B cell (primary cell): ENCODE data around the gene FRYL. TPM values are rescaled to one million over a fixed set of nuclear protein-coding genes. Genes with fewer than 3 reads are reported as not detected.

ENCODE experiments used
- ATAC-seq: fragments of 200-7000 bp; cut with Tn5 transposase; one replicate; pipeline ENCODE4 v1.10.0; 2021; ENCODE audit warnings: low read depth, mild to moderate bottlenecking, moderate number of reproducible peaks, moderate library complexity
- CTCF ChIA-PET: fragments of 350-600 bp; sonication (Branson Sonifier 250); formaldehyde crosslinking; loops from one replicate; lab custom pipeline; 2021; ENCODE audit warnings: antibody characterized with exemption, inconsistent platforms; lab: Charles Lee
- POLR2A ChIA-PET: fragments of 350-600 bp; sonication (Branson Sonifier 250); formaldehyde crosslinking; loops from one replicate; lab custom pipeline; 2021; ENCODE audit warnings: antibody characterized with exemption; lab: Charles Lee
- DNase-seq: peaks from one replicate; pipeline ENCODE4 v3.0.0; 2013
- H2AFZ ChIP-seq: 2 replicates; pipeline ENCODE4 v1.6.1; 2012; ENCODE audit warnings: mild to moderate bottlenecking, low read depth, low read length; ENCODE audit not compliant: insufficient read depth, poor library complexity, severe bottlenecking
- H3K27ac ChIP-seq, 2 donors: 1 replicate in 1 of 2; 2 replicates in 1 of 2; pipeline ENCODE4 v1.5.1; 2012 to 2013; ENCODE audit warnings: low read length in 2 of 2, mild to moderate bottlenecking in 2 of 2, moderate library complexity in 1 of 2
- H3K27me3 ChIP-seq, 4 experiments: fragments of 200-600 bp in 1 of 4; sonication (generic) in 1 of 4; replicated peaks in 1 of 4; 1 replicate in 2 of 4; 2 replicates in 2 of 4; pipeline versions ENCODE4 v1.6.1 to v1.7.0; 2013 to 2016; ENCODE audit warnings: low read length in 3 of 4, mild to moderate bottlenecking in 2 of 4, mixed read lengths in 1 of 4, moderate library complexity in 1 of 4; ENCODE audit not compliant: insufficient read depth in 4 of 4, control insufficient read depth in 3 of 4; ENCODE audit errors: control extremely low read depth in 1 of 4
- H3K36me3 ChIP-seq, 2 experiments: replicated peaks in 1 of 2; 1 replicate in 1 of 2; 2 replicates in 1 of 2; pipeline versions ENCODE4 v1.6.1 to v1.7.1; 2013; ENCODE audit warnings: low read length in 1 of 2; ENCODE audit not compliant: insufficient read depth in 2 of 2, control insufficient read depth in 1 of 2; ENCODE audit errors: control extremely low read depth in 1 of 2, extremely low read depth in 1 of 2
- H3K4me1 ChIP-seq, 2 donors: fragments of 200-600 bp in 1 of 2; sonication (generic) in 1 of 2; 1 replicate in 1 of 2; 2 replicates in 1 of 2; pipeline versions ENCODE4 v1.5.1 to v1.6.1; 2013 to 2017; ENCODE audit warnings: low read length in 2 of 2; ENCODE audit not compliant: control insufficient read depth in 2 of 2, insufficient read depth in 2 of 2
- H3K4me2 ChIP-seq: replicated peaks from 2 replicates; pipeline ENCODE3; 2012; ENCODE audit warnings: mild to moderate bottlenecking, low read depth, low read length; ENCODE audit not compliant: poor library complexity, severe bottlenecking
- H3K4me3 ChIP-seq, 5 experiments: fragments of 200-600 bp in 1 of 5; sonication (generic) in 1 of 5; 1 replicate in 3 of 5; 2 replicates in 2 of 5; pipeline versions ENCODE4 v1.5.1 to v1.7.0; 2011 to 2016; ENCODE audit warnings: low read length in 4 of 5, mild to moderate bottlenecking in 4 of 5, low read depth in 2 of 5, control low read depth in 1 of 5, moderate library complexity in 1 of 5; ENCODE audit not compliant: insufficient read depth in 1 of 5; ENCODE audit errors: control extremely low read depth in 1 of 5, extremely low read depth in 1 of 5
- H3K79me2 ChIP-seq: fragments of 200-600 bp; sonication (generic); one replicate; pipeline ENCODE4 v1.6.0; 2016; ENCODE audit warnings: low read length; ENCODE audit not compliant: control insufficient read depth, insufficient read depth
- H3K9ac ChIP-seq: fragments of 200-600 bp; sonication (generic); 2 replicates; pipeline ENCODE4 v1.6.1; 2017; ENCODE audit warnings: mild to moderate bottlenecking, low read length, moderate library complexity
- H3K9me3 ChIP-seq, 3 donors: one replicate each; pipeline versions ENCODE4 v1.6.1 to v1.7.1; 2013; ENCODE audit warnings: low read length in 2 of 3; ENCODE audit not compliant: control insufficient read depth in 2 of 3, insufficient read depth in 1 of 3; ENCODE audit errors: control extremely low read depth in 1 of 3
- H4K20me1 ChIP-seq: 2 replicates; pipeline ENCODE4 v1.6.0; 2012; ENCODE audit warnings: mild to moderate bottlenecking, low read length; ENCODE audit not compliant: insufficient read depth, control insufficient read depth, poor library complexity, severe bottlenecking
- H3K27ac Mint-ChIP-seq: one replicate; pipeline ENCODE4 v1.8.0; 2021; ENCODE audit warnings: mixed read lengths
- H3K27me3 Mint-ChIP-seq: one replicate; pipeline ENCODE4 v1.8.0; 2021; ENCODE audit warnings: mixed read lengths
- H3K4me1 Mint-ChIP-seq: one replicate; pipeline ENCODE4 v1.8.0; 2021; ENCODE audit warnings: mixed read lengths
- H3K4me3 Mint-ChIP-seq: one replicate; pipeline ENCODE4 v1.8.0; 2021; ENCODE audit warnings: mixed read lengths
- H3K9me3 Mint-ChIP-seq: one replicate; pipeline ENCODE4 v1.8.0; 2022; ENCODE audit warnings: mixed read lengths; ENCODE audit not compliant: insufficient read depth
- EZH2 ChIP-seq: IDR thresholded peaks from 2 replicates; pipeline ENCODE4 v1.6.1; 2012; ENCODE audit warnings: borderline replicate concordance, low read depth, mild to moderate bottlenecking, moderate library complexity, low read length; ENCODE audit not compliant: insufficient read depth, poor library complexity, severe bottlenecking
- WGBS: methylation state at CpG from one replicate; pipeline ENCODE4 v1.1.5; 2013; ENCODE audit warnings: missing lambda C conversion rate; ENCODE audit not compliant: insufficient coverage; 5-methylcytosine and 5-hydroxymethylcytosine counted together
- intact Hi-C: fragments of 100-400 bp; cut with micrococcal nuclease; formaldehyde crosslinking; loops from one replicate; pipeline ENCODE4 v1.10.0; 2022
- polyA plus RNA-seq: library from polyadenylated mRNA; depleted of rRNA; stranded (reverse); fragments of >200 nt; gene quantifications from 2 replicates; pipeline ENCODE4 v1.2.3, GENCODE V29; 2012
- total RNA-seq, 2 donors: library from RNA; stranded (reverse); fragments of 120-200 nt in 1 of 2; gene quantifications; 1 replicate in 1 of 2; 2 replicates in 1 of 2; pipeline versions ENCODE4 v1.2.3 to v1.2.4, GENCODE V29; 2013 to 2022
- TF ChIP-seq, protein P1 (sequence below): fragments of 200-600 bp; IDR thresholded peaks from one replicate; pipeline ENCODE4 v1.8.0; 2022; ENCODE audit warnings: antibody characterized with exemption, mild to moderate bottlenecking

The FRYL gene
- total and polyA plus RNA-seq, 2 donors (not counting 1 experiment from before 2014, with no cell fraction given), result 15.5 to 138 TPM

DNA sequence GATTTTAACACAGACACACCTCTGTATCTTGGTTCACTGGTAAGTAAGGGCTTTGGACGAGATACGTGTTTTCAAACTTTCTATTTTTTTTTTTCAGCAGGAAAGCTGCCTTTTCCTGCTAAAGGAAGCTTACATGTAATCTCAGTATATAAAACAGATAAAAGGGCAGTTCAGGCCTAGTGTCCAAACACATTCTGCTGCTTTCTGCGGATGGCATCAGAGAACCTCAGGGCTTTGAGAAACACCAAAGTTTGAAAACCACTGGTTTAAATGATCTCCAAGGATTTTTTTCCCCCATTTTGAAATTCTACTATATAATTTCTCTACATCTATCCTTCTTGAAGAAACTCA, 214.1 kb downstream of the FRYL start:
- H4K20me1 ChIP-seq, result no peaks in the 10 kb centered on the region
- WGBS, result 50% methylated on average over 1 of the region's 3 CpGs
- POLR2A ChIA-PET, result no interaction called here
- intact Hi-C loops, result no loop called here
- Mint-ChIP-seq H3K9me3 (no peaks in the 10 kb centered on the region), H3K27me3 (no peaks in the 10 kb centered on the region), H3K4me3 (peak overlapping the region; percentile 56), H3K4me1 (peaks cover 20% of the 10 kb centered on the region), H3K27ac (peak overlapping the region; percentile 62)
- peaks cover 5 to 6% of the 10 kb centered on the region in 2 donors for H3K4me1 ChIP-seq
- H3K27me3 ChIP-seq, result no peaks in the 10 kb centered on the region
- no peak overlapping the region for H3K9ac ChIP-seq
- H3K36me3 ChIP-seq, result peaks cover 10 to 62% of the 10 kb centered on the region in 2 experiments
- DNase-seq (no peak), ATAC-seq (no peak)
- no peaks in the 10 kb centered on the region for H3K79me2 ChIP-seq
- H3K9me3 ChIP-seq, result no peaks in the 10 kb centered on the region
- H2AFZ ChIP-seq, result no peak overlapping the region
- TF ChIP-seq, protein P1, sequence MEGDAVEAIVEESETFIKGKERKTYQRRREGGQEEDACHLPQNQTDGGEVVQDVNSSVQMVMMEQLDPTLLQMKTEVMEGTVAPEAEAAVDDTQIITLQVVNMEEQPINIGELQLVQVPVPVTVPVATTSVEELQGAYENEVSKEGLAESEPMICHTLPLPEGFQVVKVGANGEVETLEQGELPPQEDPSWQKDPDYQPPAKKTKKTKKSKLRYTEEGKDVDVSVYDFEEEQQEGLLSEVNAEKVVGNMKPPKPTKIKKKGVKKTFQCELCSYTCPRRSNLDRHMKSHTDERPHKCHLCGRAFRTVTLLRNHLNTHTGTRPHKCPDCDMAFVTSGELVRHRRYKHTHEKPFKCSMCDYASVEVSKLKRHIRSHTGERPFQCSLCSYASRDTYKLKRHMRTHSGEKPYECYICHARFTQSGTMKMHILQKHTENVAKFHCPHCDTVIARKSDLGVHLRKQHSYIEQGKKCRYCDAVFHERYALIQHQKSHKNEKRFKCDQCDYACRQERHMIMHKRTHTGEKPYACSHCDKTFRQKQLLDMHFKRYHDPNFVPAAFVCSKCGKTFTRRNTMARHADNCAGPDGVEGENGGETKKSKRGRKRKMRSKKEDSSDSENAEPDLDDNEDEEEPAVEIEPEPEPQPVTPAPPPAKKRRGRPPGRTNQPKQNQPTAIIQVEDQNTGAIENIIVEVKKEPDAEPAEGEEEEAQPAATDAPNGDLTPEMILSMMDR, result no peak
- no peak for TF ChIP-seq EZH2
- peak overlapping the region in 1 of 5 experiments; percentile 11 for H3K4me3 ChIP-seq
- no peak overlapping the region for H3K27ac ChIP-seq
- CTCF ChIA-PET, result interaction anchor here (0.6 to 1.0 kb wide), 2 partner anchors 12 to 339 kb away, joined by 4 to 5 read pairs; no protein-coding TSS in a partner anchor
- H3K4me2 ChIP-seq, result peak overlapping the region; percentile 20

DNA sequence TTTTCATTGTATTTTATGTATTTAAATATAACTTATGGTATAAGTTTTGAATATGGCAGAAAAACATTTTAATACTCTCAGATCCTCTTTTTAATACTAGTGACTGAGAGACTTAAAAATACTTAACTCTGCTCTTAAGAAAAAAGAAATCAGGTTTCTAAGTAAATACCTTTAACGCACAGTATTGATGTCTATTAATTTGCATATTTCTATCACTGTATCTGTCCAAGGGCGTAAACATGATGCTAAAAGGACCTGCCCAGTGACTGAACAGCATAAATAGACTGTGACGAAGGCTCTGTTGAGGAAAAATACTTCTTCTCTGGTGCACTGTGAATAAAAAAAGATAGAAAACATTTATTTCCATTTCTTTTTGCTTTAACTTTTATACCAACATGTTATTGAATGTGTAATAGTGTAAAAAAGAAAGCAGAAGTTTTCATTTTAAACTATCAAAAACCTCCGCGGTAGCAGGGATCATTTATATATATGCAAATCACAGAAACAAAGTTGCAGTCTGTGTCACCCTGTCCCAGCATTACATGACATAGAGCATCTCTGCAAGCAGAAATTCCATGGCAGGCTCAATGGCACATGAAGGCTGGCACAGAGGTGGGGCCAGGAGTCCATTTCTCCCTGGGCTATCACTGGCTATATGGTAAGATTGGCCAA, 214.6 kb downstream of the FRYL start:
- no peak overlapping the region for H2AFZ ChIP-seq
- H3K79me2 ChIP-seq, result no peaks in the 10 kb centered on the region
- POLR2A ChIA-PET, result no interaction called here
- H3K4me2 ChIP-seq, result peak overlapping the region; percentile 20
- H3K9me3 ChIP-seq, result no peaks in the 10 kb centered on the region
- intact Hi-C loops, result no loop called here
- Mint-ChIP-seq H3K27me3 (no peaks in the 10 kb centered on the region), H3K9me3 (no peaks in the 10 kb centered on the region), H3K4me3 (peak overlapping the region; percentile 56), H3K27ac (peak overlapping the region; percentile 62), H3K4me1 (peaks cover 20% of the 10 kb centered on the region)
- CTCF ChIA-PET, result interaction anchor here (0.6 to 1.0 kb wide), 2 partner anchors 12 to 339 kb away, joined by 4 to 5 read pairs; no protein-coding TSS in a partner anchor
- H3K9ac ChIP-seq, result no peak overlapping the region
- DNase-seq (peak; percentile 12), ATAC-seq (peak; percentile 45)
- peak overlapping the region in 1 of 2 donors; percentile 35 for H3K27ac ChIP-seq
- H3K4me1 ChIP-seq, result peaks cover 5 to 6% of the 10 kb centered on the region in 2 donors
- no peak for TF ChIP-seq EZH2
- TF ChIP-seq, protein P1, result no peak
- peaks cover 10 to 62% of the 10 kb centered on the region in 2 experiments for H3K36me3 ChIP-seq
- H4K20me1 ChIP-seq, result no peaks in the 10 kb centered on the region
- WGBS, result no CpG with 5 or more reads among the region's 5 CpGs
- H3K4me3 ChIP-seq, result peak overlapping the region in 1 of 5 experiments; percentile 11
- no peaks in the 10 kb centered on the region for H3K27me3 ChIP-seq
